Endometrium (tissue), 2 donors: ENCODE results near the gene BTBD2.
"Not testable (repeated sequence)": the region's sequence is repeated elsewhere in the genome, so short reads cannot be mapped to it uniquely, and the experiment has no call there.

Experiments used
- FAIRE-seq: peaks from 2 replicates; lab custom pipeline; 2012; peaks lifted over from hg19 to GRCh38; lab: Jason Lieb, UNC
- donor health status: control.
- donor health status: control.

Gene BTBD2

DNA sequence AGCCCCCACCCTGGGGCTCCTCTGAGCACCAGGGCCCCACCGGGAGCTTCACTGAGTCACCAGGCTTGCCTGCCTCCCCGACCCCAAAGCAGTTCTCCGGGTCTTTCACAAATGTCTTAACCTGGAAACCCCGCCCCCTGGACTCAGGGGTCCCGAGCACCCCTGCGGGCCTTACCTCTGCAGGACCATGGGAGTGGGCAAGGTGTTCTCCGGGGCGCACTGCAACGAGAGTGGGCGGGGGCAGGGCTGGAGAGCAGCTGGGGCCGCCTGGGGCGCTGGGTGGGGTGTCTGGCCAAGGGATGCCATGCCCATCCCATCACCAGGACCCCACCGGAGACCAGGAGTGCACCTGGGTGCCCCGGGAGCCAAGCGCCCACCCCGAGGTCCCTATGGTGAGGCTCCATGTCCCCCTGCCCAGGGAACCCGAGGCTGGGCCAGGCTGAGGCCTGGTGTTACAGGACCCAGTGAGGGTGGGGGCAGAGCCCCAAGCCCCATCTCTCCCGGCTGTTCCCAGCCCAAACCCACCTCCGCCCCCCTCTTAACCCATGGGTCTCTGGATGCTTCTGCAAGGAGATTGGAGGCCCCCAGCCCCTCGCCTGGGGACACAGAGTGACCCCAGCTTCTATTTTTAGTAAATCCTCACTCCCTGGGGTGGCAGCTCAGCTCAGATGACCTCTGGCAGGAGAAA is 24.6 kb upstream of the BTBD2 start:
- FAIRE-seq = no peak

- no peak for FAIRE-seq
Measured at GRCh38 chr19:2039089-2039958, 23.8 kb upstream of the BTBD2 start.

DNA sequence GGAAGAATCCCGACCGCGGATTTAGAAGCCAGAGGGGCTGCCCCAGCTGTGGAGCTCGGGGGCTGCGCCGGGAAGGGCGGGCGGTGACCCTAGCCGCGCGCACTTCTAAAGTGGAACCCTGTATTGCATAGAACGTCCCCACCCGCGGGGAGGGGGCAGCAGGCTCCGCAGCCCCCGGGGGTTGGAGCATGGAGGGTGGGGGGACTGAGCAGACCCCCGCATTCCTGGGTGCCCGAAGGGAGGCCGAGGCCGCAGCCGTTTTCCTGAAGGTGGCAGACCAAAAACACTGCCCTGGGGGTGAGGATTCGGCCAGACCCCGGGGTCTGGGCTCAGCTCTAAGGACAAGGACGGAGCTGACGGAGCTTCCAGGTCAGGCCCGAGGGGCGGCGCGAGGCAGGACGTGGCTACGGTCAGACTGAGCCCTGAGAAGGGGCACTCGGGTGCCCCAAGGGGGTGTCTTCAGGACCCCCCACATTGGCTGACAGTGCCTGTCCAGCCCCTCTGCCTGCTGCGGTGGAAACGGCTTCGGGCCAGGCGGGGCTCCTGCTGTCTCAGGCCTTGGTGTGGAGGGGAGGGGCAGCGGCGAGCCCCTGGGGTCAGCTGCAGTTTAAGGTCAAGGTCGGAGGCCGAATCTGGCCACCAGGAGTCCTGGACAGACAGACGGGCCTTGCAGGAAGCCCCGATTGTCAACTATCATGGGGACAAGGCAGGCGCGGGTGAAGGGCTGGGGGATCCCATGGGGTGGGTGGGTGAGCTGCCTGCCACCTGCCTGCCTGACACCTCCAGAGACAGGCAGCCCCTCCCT is 23.0 kb upstream of the BTBD2 start:
- no peak for FAIRE-seq

DNA sequence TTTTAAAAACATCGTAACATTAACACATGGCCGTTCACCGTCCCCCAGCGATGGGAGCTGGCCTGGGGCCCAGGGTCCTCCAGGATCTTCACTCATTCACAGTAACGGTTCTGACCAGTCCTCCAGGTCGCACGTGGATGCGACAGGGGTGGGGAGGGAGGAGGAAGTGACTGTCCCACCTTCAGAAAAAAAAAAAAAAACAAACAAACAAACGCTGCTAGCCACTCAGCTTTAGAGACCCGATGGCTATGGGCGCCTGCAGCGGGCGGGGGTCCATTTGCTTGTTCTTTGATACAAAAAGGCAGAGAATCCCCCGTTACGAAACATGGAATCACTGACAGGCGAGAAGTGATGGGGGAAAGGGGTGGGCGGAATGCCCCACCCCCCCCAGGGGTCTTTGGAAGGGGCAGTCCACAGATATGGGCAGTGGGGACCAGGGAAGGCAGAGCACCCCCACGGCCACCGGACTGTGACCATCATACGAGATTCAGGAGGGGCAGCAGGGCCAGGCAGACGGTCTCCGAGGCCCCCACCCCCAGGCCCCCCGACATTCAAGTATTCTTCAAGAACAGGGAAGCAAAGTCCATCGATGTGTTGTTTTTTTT is 22.2 kb upstream of the BTBD2 start:
- FAIRE-seq = no peak

GRCh38 chr19:2036424-2036823 is 20.9 kb upstream of the BTBD2 start:
- FAIRE-seq = no peak

DNA sequence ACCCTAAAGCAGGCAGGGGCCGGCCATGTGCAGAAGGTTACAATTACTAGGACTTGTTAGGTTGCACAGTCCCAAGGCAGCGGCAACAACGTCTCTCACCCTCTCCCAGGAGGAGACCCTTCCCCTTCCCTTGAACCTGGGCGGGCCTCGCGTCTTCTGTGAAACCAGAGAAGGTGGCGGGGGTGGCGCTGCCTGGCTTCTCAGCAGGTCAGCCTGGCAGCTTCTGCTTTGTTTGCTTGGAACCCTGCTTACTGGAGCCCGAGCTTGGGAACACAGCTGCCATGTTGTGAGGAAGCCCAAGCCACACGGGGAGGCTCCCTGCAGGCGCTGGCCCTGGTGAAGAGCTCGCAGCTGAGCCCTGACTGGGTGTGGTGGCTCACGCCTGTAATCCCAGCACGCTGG is 20.1 kb upstream of the BTBD2 start:
- FAIRE-seq = no peak

DNA sequence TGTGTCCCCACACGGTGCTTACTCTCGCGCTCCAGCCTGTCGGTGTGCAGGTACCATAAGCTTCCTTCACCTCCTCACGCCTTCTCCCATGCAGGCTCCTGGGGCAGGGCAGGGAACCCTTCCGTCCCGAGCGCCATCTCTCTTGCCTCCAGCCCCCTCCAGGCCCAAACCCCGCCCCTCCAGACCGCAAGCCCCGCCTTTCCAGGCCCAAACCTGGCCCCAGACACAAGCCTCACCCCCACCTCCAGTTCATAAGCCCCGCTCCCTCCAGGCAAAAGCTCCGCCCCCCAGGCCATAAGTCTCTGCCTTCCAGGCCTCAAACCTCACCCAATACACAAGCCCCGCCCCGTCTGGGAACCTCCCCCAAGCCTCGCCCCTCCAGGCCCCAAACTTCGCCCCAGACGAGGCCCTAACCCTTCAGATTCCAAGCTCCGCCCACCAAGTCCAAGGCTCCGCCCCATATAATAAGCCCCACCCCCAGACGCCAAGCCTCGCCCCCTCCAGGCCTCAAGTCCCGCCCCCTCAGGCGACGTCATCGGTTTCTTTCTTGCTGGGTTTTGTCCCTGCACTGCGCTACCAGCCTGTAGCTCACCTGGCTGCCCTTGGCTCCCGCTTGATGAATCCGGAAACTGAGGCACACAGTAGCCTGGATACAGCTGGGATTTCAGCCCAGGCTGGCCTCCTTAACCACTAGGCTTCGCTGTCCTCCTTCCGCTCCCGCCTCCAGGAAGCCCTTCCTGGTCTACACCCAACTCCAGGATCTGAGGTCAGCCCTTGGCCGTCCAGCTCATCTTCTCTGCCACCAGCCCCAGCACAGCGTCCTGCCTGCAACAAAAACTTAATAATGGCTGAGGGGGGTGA is 19.4 kb upstream of the BTBD2 start:
- FAIRE-seq = no peak

DNA sequence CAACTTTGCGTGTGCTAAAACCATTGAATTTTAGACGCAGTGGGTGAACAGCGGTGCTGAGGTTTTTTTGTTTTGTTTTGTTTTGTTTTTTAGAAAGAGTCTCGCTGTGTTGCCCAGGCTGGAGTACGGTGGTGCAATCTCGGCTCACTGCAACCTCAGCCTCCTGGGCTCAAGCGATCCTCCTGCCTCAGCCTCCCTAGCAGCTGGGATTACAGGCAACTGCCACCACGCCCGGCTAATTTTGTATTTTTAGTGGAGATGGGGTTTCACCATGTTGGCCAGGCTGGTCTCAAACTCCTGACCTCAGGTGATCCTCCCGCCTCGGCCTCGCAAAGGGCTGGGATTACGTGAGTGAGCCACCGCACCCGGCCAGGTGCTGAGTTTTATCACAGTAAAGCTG is 18.7 kb upstream of the BTBD2 start:
- not testable (repeated sequence) for FAIRE-seq

- FAIRE-seq = no peak
Measured at GRCh38 chr19:2033825-2034159, 18.3 kb upstream of the BTBD2 start.

DNA sequence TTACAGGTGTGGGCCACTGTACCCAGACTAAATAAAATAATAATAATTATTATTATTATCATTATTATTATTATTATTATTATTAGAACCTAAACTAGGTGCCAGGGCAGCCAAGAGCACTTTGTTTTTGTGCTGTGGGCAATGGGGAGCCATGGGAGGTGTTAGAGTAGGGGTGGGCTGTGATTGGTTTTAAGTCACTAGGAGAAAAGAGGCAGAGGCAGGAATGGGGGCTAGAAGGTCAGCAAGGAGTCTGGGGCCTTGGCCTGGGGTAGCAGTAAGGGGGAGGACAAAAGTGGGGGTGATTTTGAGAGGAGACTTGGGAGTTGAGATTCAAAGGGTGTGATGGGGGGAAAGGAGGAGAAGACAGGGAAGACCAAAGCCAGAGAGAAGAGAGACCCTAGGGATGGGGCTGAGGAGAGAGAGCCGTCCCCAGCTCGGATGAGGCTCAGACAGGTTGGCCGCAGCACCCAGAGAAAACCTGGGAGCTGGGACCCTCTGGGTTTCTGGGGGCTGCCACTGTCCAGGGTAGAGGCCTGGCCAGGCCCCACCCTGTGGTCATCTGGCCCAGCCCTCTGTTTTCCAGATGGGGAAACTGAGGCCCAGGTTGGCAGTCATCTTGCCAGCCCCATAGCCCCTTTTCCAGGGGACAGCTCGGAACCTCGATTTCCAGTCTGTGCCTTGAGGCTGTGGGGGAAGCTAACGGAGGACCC is 17.8 kb upstream of the BTBD2 start:
- no peak for FAIRE-seq

- no peak for FAIRE-seq
Measured at GRCh38 chr19:2032296-2032941, 16.9 kb upstream of the BTBD2 start.

DNA sequence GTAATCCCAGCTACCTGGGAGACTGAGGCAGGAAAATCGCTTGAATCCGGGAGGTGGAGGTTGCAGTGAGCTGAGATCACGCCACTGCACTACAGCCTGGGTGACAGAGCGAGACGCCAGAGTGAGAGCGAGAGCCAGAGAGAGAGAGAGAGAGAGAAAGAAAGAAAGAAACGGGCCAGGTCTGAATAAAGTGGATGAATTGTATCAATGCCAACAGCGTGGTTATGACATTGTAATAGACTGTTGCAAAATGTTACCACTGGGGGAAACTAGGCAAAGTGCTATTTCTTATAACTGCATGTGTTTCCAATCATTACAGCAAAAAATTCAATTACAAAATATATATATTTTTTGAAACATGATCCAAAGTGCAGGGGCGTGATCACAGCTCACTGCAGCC is 11.8 kb upstream of the BTBD2 start:
- no peak for FAIRE-seq

- no peak for FAIRE-seq
Measured at GRCh38 chr19:2026770-2027169, 11.3 kb upstream of the BTBD2 start.

- no peak for FAIRE-seq
Measured at GRCh38 chr19:2022289-2022688, 6.8 kb upstream of the BTBD2 start.

DNA sequence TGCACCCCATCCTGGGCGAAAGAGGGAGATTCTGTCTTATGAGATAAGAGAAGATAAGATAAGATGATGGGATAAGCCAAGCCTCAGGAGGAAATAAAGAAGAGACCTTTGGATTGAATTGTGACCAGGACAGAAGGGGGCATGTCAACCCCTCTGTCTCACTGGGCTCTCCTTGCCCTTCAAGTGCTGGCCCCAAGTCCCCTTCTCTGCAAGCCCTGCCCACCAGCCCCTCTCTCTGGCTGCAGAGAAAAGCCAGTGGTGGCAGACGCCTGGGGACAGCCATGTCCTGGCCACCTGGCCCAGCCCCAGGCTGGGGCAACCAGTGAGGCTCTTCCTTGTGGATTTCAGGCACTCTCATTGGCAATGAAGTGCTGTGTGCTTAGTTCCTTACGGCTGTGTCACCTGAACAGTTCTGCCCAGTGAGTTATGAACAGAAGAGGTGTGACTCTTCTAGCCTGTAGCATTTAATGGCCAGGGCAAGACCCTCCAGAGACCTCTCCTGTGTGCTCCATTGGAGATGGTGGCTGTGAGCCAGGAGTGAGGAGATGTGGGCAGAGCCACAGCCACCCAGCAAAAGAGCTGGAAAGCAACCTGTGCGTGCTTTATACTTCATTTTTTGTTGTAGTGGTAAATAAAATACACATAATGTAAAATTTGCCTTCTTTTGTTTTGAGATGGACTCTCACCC is 6.1 kb upstream of the BTBD2 start:
- no peak for FAIRE-seq

DNA sequence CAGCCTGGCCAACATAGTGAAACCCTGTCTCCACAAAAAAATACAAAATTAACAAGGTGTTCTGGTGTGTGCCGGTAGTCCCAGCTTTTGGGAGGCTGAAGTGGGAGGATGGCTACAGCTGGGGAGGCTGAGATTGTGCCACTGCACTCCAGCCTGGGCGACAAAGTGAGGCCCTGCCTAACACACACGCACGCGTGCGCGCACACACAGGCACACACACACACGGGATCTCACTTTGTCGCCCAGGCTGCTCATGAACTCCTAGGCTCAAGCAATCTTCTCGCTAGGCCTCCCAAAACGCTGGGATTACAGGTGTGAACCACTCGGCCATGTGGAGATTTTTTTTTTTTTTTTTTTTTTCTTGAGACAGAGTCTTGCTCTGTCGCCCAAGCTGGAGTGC is 3.2 kb upstream of the BTBD2 start:
- FAIRE-seq = no peak

DNA sequence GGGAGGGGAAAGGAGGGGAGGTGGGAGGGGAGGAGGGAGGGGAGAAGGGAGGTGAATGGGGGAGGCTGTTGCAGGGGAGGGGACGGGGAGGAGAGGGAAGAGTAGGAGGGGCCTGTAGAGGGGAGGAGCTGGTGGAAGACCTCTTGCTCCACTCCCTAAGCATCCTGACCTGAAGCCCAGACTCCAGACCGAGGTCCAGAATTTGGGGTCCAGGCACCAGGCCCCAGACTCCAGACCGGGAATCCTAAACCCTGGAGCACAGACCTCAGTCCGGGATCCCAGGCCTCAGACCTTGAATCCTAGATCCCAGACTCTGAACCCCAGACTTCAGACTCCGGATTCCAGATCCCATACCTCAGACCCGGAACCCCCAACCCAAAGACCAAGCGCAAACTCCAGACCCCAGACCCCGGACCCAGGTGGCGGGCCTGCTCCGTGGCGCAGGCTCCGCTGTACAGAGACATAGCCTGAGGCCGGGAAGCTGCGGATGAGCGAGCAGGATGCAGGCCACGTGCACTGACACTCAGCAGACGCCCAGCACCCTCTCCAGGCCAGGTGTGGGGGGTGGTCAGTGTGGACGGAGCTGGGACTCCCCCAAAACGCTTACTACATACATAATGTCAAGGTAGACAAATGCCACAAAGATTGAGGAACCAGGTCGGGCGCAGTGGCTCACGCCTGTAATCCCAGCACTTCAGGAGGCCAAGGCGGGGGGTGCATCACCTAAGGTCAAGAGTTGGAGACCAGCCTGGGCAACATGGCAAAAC is 710 bp upstream of the BTBD2 start:
- no peak for FAIRE-seq

GRCh38 chr19:2014731-2015607 is 545 bp downstream of the BTBD2 start:
- no peak for FAIRE-seq
